ENCODE measurements around the gene IL2RG.

The IL2RG gene

DNA sequence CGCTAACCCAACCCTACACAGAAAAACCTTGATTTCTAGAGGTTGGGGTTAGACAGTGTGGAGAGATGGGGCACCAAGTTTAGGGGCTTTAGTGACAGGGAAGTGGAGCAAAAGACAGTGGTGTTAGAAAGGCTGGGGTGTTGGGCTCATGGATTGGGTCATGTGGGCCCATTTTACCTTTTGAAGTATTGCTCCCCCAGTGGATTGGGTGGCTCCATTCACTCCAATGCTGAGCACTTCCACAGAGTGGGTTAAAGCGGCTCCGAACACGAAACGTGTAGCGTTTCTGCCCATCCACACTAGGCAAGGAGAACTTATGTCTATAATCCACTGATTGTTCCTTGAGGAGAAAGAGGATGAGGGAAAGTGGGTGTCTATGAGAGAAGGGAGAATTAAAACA, 2.3 kb downstream of the IL2RG start:
- TF ChIP-seq, protein P1, sequence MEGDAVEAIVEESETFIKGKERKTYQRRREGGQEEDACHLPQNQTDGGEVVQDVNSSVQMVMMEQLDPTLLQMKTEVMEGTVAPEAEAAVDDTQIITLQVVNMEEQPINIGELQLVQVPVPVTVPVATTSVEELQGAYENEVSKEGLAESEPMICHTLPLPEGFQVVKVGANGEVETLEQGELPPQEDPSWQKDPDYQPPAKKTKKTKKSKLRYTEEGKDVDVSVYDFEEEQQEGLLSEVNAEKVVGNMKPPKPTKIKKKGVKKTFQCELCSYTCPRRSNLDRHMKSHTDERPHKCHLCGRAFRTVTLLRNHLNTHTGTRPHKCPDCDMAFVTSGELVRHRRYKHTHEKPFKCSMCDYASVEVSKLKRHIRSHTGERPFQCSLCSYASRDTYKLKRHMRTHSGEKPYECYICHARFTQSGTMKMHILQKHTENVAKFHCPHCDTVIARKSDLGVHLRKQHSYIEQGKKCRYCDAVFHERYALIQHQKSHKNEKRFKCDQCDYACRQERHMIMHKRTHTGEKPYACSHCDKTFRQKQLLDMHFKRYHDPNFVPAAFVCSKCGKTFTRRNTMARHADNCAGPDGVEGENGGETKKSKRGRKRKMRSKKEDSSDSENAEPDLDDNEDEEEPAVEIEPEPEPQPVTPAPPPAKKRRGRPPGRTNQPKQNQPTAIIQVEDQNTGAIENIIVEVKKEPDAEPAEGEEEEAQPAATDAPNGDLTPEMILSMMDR (IDR thresholded peaks at IDR 0.05; ENCODE audit: low read depth, low read length, missing control alignments), result no peak
- no peak for DNase-seq (ENCODE audit: extremely low read depth, low read depth)
- H3K4me3 ChIP-seq (replicated peaks; ENCODE audit: low read depth, low read length), result no peak overlapping the region

DNA sequence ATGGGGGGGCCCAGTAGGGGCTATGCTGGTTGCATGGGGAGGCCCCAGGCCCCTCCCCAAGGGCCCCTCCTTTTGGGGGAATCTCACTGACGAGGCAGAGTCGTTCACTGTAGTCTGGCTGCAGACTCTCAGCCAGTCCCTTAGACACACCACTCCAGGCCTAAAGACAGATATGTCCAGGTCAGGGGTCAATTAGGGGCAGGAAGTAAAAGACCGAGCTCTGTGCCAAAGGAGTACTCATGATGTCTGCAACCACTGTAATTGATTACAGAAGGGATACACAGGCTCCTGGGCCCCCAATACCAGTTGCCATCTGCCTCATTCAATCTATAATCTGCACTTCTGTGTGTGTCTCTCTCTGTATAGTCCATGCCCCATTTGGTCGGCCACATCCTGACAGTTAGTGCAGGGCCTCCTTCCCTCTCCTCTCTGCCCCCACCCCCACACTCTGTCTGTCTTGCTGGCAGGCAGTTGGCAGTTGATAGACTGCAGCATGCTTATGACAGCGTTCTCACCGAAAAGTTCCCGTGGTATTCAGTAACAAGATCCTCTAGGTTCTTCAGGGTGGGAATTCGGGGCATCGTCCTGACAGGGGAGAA, 3.5 kb downstream of the IL2RG start:
- no peak for DNase-seq (ENCODE audit: extremely low read depth, low read depth)
- no peak overlapping the region for H3K4me3 ChIP-seq (replicated peaks; ENCODE audit: low read depth, low read length)

DNA sequence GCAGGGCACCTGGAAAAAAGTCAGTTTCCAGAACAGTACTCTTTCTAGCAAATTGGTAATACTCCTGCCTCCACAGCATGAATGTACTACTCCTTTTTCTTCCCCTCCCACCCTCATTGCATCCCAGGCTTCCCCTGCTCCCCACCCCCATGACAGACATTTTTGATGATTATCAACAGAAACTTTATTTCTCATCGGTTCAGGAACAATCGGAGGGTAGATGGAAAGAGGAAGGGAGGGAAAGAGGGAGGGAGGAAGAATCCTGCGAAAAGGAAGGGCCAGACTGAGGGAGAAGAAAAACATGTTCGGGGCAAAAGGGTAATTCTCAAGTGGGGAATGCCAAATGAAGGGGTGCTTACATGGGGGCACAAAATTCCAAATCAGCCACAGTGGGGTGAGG, 4.1 kb downstream of the IL2RG start:
- no peak overlapping the region for H3K4me3 ChIP-seq (replicated peaks; ENCODE audit: low read depth, low read length)
- TF ChIP-seq, protein P1 (IDR thresholded peaks at IDR 0.05; ENCODE audit: low read depth, low read length, missing control alignments), result no peak
- DNase-seq (ENCODE audit: extremely low read depth, low read depth), result no peak

More for the DNA sequence above, 3.5 kb downstream of the IL2RG start:
- TF ChIP-seq, protein P1 (IDR thresholded peaks at IDR 0.05; ENCODE audit: low read depth, low read length, missing control alignments), result no peak

DNA sequence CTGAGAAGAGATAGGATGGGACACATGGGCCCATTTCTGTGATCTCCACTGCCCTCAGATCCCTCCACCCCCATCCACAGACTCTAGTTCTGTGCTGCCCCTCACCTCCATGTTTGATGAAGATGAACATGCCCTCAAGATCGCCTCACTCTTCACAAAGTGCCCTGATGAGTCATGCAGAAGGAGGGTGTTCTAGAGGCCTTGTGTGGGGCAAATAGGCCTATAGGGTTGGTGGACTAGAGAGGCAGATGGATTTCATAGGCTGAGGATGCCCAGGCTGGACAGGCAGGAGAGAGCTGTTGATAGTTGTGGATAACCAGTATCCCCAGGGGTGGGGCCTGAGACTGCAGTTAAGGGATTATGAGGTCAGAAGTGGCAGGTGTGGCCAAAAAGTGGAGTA, 5.0 kb downstream of the IL2RG start, which contains the start of gene CXorf65:
TSS of gene CXorf65 (minus strand) at position 314 of the 400 bp plus-strand sequence. CDS start at position 130, 184 bp downstream.
- TF ChIP-seq, protein P1 (IDR thresholded peaks at IDR 0.05; ENCODE audit: low read depth, low read length, missing control alignments), result no peak
- H3K4me3 ChIP-seq (replicated peaks; ENCODE audit: low read depth, low read length), result no peak within 1 kb of the TSS
- DNase-seq (ENCODE audit: extremely low read depth, low read depth), result no peak

DNA sequence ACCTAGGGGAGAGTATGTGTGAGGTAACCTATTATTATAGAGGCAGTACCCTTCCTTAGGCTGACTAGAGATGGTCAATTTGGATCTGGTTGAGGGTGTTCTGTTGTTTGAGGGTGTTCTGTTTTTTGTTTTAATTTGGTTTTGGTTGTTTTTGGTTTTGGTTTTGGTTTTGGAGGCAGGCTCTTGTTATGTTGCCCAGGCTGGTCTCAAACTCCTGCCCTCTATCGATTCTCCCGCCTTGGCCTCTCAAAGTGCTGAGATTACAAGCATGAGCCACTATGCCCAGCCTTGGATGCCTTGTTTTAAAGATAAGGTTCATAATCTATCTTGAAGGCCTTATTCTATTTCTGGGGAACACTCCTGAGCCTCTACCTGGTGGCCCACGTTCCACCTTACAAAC, 5.7 kb downstream of the IL2RG start:
- H3K4me3 ChIP-seq (replicated peaks; ENCODE audit: low read depth, low read length), result no peak overlapping the region
- TF ChIP-seq, protein P1 (IDR thresholded peaks at IDR 0.05; ENCODE audit: low read depth, low read length, missing control alignments), result no peak
- DNase-seq (ENCODE audit: extremely low read depth, low read depth), result no peak

DNA sequence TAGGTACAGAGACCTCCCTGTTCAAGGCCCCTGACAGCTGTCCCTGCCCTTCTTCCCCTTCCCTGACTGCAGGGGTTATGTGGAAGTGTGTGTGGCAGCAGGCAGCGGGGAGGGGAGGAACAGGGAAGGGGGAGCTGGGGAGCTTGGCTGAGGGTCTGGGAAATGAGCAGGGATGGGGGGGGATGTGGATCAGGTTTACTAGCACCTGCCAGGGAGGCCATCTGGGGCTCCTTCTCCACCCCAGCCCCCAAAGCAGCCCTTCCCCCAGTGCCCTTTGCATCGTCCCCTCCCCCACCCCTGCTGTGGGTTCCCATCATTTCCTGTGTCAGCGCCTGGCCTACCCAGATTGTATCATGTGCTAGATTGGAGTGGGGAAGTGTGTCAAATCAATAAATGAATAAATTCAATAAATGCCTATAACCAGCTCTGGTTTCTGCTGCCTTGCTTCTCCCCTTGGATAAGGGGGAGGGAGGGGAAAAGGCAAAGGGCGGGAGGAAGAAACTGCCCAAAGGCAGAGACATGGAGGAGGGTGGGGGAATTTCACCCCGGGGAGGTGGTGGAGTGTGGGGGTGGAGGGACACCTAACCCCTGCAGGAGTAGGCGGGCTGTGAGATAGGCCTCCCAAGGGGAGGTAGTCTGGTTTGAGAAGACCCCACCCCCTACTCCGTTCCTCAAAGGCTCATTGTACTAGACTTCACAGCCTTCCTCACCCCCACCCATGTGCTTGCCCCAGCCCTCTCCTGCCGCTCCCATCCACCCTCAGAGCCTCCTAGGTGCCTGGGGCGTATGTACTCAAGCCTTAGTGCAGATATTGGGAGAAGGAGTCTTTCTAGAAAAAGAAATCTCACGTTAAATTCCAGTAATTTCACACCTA, 8.0 kb downstream of the IL2RG start:
- TF ChIP-seq, protein P1 (IDR thresholded peaks at IDR 0.05; ENCODE audit: low read depth, low read length, missing control alignments), result no peak
- H3K4me3 ChIP-seq (replicated peaks; ENCODE audit: low read depth, low read length), result no peak overlapping the region
- no peak for DNase-seq (ENCODE audit: extremely low read depth, low read depth)

Data from HFF-Myc (cell line).